Fibroblast of lung (primary cell): ENCODE data around the gene CERS5. TPM values are rescaled to one million over a fixed set of nuclear protein-coding genes. Genes with fewer than 3 reads are reported as not detected.

Experiments used
- DNase-seq, 2 donors: peaks; one replicate each; pipeline versions ENCODE4 v3.0.0 to v3.0.0-alpha.2; 2010; ENCODE audit warnings: low read depth in 2 of 2
- H2AFZ ChIP-seq: 2 replicates; pipeline ENCODE4 v1.5.1; 2012; ENCODE audit warnings: low read length, control low read depth, inconsistent platforms
- H3K27ac ChIP-seq: 2 replicates; pipeline ENCODE4 v1.5.1; 2011; ENCODE audit warnings: low read length, control low read depth; ENCODE audit not compliant: insufficient read depth
- H3K27me3 ChIP-seq: 2 replicates; pipeline ENCODE4 v1.5.1; 2011; ENCODE audit warnings: mild to moderate bottlenecking, low read length; ENCODE audit not compliant: control insufficient read depth, insufficient read depth
- H3K36me3 ChIP-seq: 2 replicates; pipeline ENCODE4 v1.5.1; 2011; ENCODE audit warnings: low read length; ENCODE audit not compliant: control insufficient read depth, insufficient read depth
- H3K4me1 ChIP-seq: 2 replicates; pipeline ENCODE4 v1.5.1; 2011; ENCODE audit warnings: low read length; ENCODE audit not compliant: control insufficient read depth, insufficient read depth; ENCODE audit errors: extremely low read depth
- H3K4me2 ChIP-seq: 2 replicates; pipeline ENCODE4 v1.5.1; 2011; ENCODE audit warnings: low read length, control low read depth; ENCODE audit not compliant: insufficient read depth; ENCODE audit errors: extremely low read depth
- H3K4me3 ChIP-seq, 4 experiments: fragments of 200-600 bp in 1 of 4; sonication (generic) in 1 of 4; replicated peaks in 1 of 4; 2 replicates each; pipeline ENCODE4 v1.5.1; 2011 to 2016; ENCODE audit warnings: low read length in 4 of 4, low read depth in 3 of 4, mild to moderate bottlenecking in 3 of 4, control low read depth in 2 of 4, inconsistent platforms in 1 of 4, mixed read lengths in 1 of 4; ENCODE audit not compliant: insufficient read depth in 1 of 4; ENCODE audit errors: control extremely low read depth in 1 of 4
- H3K79me2 ChIP-seq: 2 replicates; pipeline ENCODE4 v1.5.1; 2012; ENCODE audit warnings: mild to moderate bottlenecking, low read length, inconsistent platforms; ENCODE audit not compliant: control insufficient read depth, insufficient read depth
- H3K9ac ChIP-seq: 2 replicates; pipeline ENCODE4 v1.5.1; 2011; ENCODE audit warnings: mild to moderate bottlenecking, low read length, control low read depth; ENCODE audit not compliant: insufficient read depth
- H3K9me3 ChIP-seq: 2 replicates; pipeline ENCODE4 v1.5.1; 2012; ENCODE audit warnings: low read depth, low read length; ENCODE audit not compliant: control insufficient read depth, insufficient read depth
- H4K20me1 ChIP-seq: 2 replicates; pipeline ENCODE4 v1.5.1; 2011; ENCODE audit warnings: low read length; ENCODE audit not compliant: control insufficient read depth, insufficient read depth; ENCODE audit errors: extremely low read depth
- CTCF ChIP-seq, 2 donors: IDR thresholded peaks in 1 of 2; conservative IDR thresholded peaks in 1 of 2; 1 replicate in 1 of 2; 2 replicates in 1 of 2; pipeline ENCODE4 v1.5.1; 2011 to 2012; ENCODE audit warnings: low read length in 2 of 2, control low read depth in 1 of 2, inconsistent platforms in 1 of 2, low read depth in 1 of 2, mild to moderate bottlenecking in 1 of 2
- EZH2 ChIP-seq: IDR thresholded peaks from 2 replicates; pipeline ENCODE4 v1.5.1; 2012; ENCODE audit warnings: low read length, control low read depth, mild to moderate bottlenecking; ENCODE audit errors: missing control alignments
- polyA plus RNA-seq, 2 donors: library from polyadenylated mRNA; depleted of rRNA in 1 of 2; stranded (reverse) in 1 of 2; unstranded in 1 of 2; fragments of >200 nt; gene quantifications; 2 replicates each; pipeline ENCODE4 v1.2.1, GENCODE V29; 2011 to 2012; ENCODE audit warnings: missing spikeins in 1 of 2
- total RNA-seq: library from RNA; depleted of rRNA; stranded (reverse); fragments of >200 nt; gene quantifications from 2 replicates; pipeline ENCODE4 v1.2.1, GENCODE V29; 2014

Gene CERS5
- total and polyA plus RNA-seq, 2 donors (not counting 1 experiment from before 2014, with no cell fraction given) = 51.0 to 74.4 TPM

GRCh38 chr12:50090391-50090790 is 76.8 kb downstream of the CERS5 start:
- Histone ChIP-seq H3K4me3 (no peak overlapping the region), H3K36me3 (peaks cover 20% of the 10 kb centered on the region), H3K79me2 (peaks cover 6% of the 10 kb centered on the region), H3K4me2 (no peak overlapping the region), H4K20me1 (no peaks in the 10 kb centered on the region), H3K27ac (no peak overlapping the region), H3K4me1 (peaks cover 6% of the 10 kb centered on the region), H3K9ac (no peak overlapping the region), H2AFZ (no peak overlapping the region), H3K27me3 (no peaks in the 10 kb centered on the region), H3K9me3 (no peaks in the 10 kb centered on the region)
- TF ChIP-seq EZH2 (no peak), CTCF (conservative IDR thresholded peaks at IDR 0.05 in 1 of 2, IDR thresholded peaks at IDR 0.05 in 1 of 2; ENCODE audit: low read depth in 1 of 2, low read length in 2 of 2) (no peak)
- no peak for DNase-seq

GRCh38 chr12:50089730-50090129 is 77.4 kb downstream of the CERS5 start:
- Histone ChIP-seq H3K79me2 (peaks cover 7% of the 10 kb centered on the region), H3K27me3 (no peaks in the 10 kb centered on the region), H3K4me2 (no peak overlapping the region), H3K4me3 (no peak overlapping the region), H3K36me3 (peaks cover 20% of the 10 kb centered on the region), H3K4me1 (peaks cover 6% of the 10 kb centered on the region), H3K27ac (no peak overlapping the region), H2AFZ (no peak overlapping the region), H4K20me1 (no peaks in the 10 kb centered on the region), H3K9ac (no peak overlapping the region), H3K9me3 (no peaks in the 10 kb centered on the region)
- DNase-seq = no peak
- TF ChIP-seq EZH2 = no peak
- no peak for TF ChIP-seq CTCF (conservative IDR thresholded peaks at IDR 0.05 in 1 of 2, IDR thresholded peaks at IDR 0.05 in 1 of 2; ENCODE audit: low read depth in 1 of 2, low read length in 2 of 2)

- Histone ChIP-seq H3K36me3 (peaks cover 16% of the 10 kb centered on the region), H3K27me3 (no peaks in the 10 kb centered on the region), H3K9me3 (no peaks in the 10 kb centered on the region), H3K4me1 (peaks cover 6% of the 10 kb centered on the region), H3K79me2 (peaks cover 10% of the 10 kb centered on the region), H3K9ac (no peak overlapping the region), H3K4me2 (no peak overlapping the region), H3K27ac (peak overlapping the region; percentile 9), H4K20me1 (no peaks in the 10 kb centered on the region), H2AFZ (no peak overlapping the region), H3K4me3 (no peak overlapping the region)
- TF ChIP-seq CTCF (conservative IDR thresholded peaks at IDR 0.05 in 1 of 2, IDR thresholded peaks at IDR 0.05 in 1 of 2; ENCODE audit: low read depth in 1 of 2, low read length in 2 of 2) (peak; percentile 76 to 88), EZH2 (no peak)
- DNase-seq = peak; percentile 36 to 60
Measured at GRCh38 chr12:50088577-50089335, 78.4 kb downstream of the CERS5 start.
